ENCODE data around the gene FBXO3. TPM values are rescaled to one million over a fixed set of nuclear protein-coding genes. Genes with fewer than 3 reads are reported as not detected.

The FBXO3 gene
- total RNA-seq, 1 experiment from 2014 or later = 32.9 TPM

GRCh38 chr11:33772870-33773269 is 1.4 kb downstream of the FBXO3 start:
- TF ChIP-seq CTCF (conservative IDR thresholded peaks at IDR 0.05) = no peak
- TF ChIP-seq EZH2 (IDR thresholded peaks at IDR 0.05; ENCODE audit: low read depth) = no peak
- H3K9me2 ChIP-seq (ENCODE audit: insufficient read depth) = no peaks in the 10 kb centered on the region
- 0 out of 2 replicates have a peak, but pooled peaks cover 6% of the 10 kb centered on the region for H4K20me1 ChIP-seq (ENCODE audit: insufficient read depth)
- POLR2A ChIA-PET (ENCODE audit: unreplicated experiment) = interaction anchor here (0.6 kb wide), 1 partner anchor 476 kb away, joined by 3 read pairs; no protein-coding TSS in a partner anchor
- no peak overlapping the region for H2AFZ ChIP-seq
- H3F3A ChIP-seq (ENCODE audit: insufficient read depth, low read depth) = peaks cover 13% of the 10 kb centered on the region
- no peak for DNase-seq
- peak overlapping the region; percentile 96; the same call in 1 of the 2 replicates for H3K4me3 ChIP-seq
- intact Hi-C loops (cut with micrococcal nuclease; ENCODE audit: unreplicated experiment) = loop anchor here (5.0 kb wide), 1 partner anchor 36 kb away; the partner anchor contains the start of gene CD59
- peak overlapping the region; percentile 81 for H3K4me2 ChIP-seq
- peaks cover 39% of the 10 kb centered on the region for H3K79me2 ChIP-seq (ENCODE audit: low read depth)
- CTCF ChIA-PET = no interaction called here
- no peak overlapping the region for H3K27ac ChIP-seq
- no peaks in the 10 kb centered on the region for H3K9me3 ChIP-seq (ENCODE audit: insufficient read depth, low read depth)
- TSS peak; percentile 42 for BruUV-seq (replicated peaks)
- H3K27me3 ChIP-seq (ENCODE audit: insufficient read depth, low read depth) = no peaks in the 10 kb centered on the region
- H3K36me3 ChIP-seq (ENCODE audit: low read depth) = peaks cover 9% of the 10 kb centered on the region
- peaks cover 53% of the 10 kb centered on the region for H3K4me1 ChIP-seq (replicated peaks; ENCODE audit: insufficient read depth)

GRCh38 chr11:33772300-33772699 is 2.0 kb downstream of the FBXO3 start:
- DNase-seq = peak; percentile 26 to 76
- H3K9me2 ChIP-seq (ENCODE audit: insufficient read depth) = no peaks in the 10 kb centered on the region
- CTCF ChIA-PET = no interaction called here
- no peak overlapping the region for H3K4me3 ChIP-seq
- H3F3A ChIP-seq (ENCODE audit: insufficient read depth, low read depth) = peaks cover 13% of the 10 kb centered on the region
- peaks cover 39% of the 10 kb centered on the region for H3K79me2 ChIP-seq (ENCODE audit: low read depth)
- peaks cover 12% of the 10 kb centered on the region for H3K36me3 ChIP-seq (ENCODE audit: low read depth)
- H3K4me1 ChIP-seq (replicated peaks; ENCODE audit: insufficient read depth) = peaks cover 53% of the 10 kb centered on the region
- no peaks in the 10 kb centered on the region for H3K9me3 ChIP-seq (ENCODE audit: insufficient read depth, low read depth)
- intact Hi-C loops (cut with micrococcal nuclease; ENCODE audit: unreplicated experiment) = loop anchor here (5.0 kb wide), 1 partner anchor 35 kb away; the partner anchor contains the start of gene CD59
- H3K27ac ChIP-seq = peak overlapping the region; percentile 28; the same call in 1 of the 2 replicates
- peak overlapping the region; percentile 81 for H3K4me2 ChIP-seq
- POLR2A ChIA-PET (ENCODE audit: unreplicated experiment) = interaction anchor here (0.6 kb wide), 1 partner anchor 476 kb away, joined by 3 read pairs; no protein-coding TSS in a partner anchor
- no peaks in the 10 kb centered on the region for H3K27me3 ChIP-seq (ENCODE audit: insufficient read depth, low read depth)
- TF ChIP-seq EZH2 (IDR thresholded peaks at IDR 0.05; ENCODE audit: low read depth) (no peak), CTCF (conservative IDR thresholded peaks at IDR 0.05) (no peak)
- 0 out of 2 replicates have a peak, but pooled peaks cover 6% of the 10 kb centered on the region for H4K20me1 ChIP-seq (ENCODE audit: insufficient read depth)
- no TSS peak for BruUV-seq (replicated peaks)
- H2AFZ ChIP-seq = no peak overlapping the region

- H3K9me3 ChIP-seq (ENCODE audit: insufficient read depth, low read depth) = no peaks in the 10 kb centered on the region
- H4K20me1 ChIP-seq (ENCODE audit: insufficient read depth) = 0 out of 2 replicates have a peak, but pooled peaks cover 6% of the 10 kb centered on the region
- H3K27me3 ChIP-seq (ENCODE audit: insufficient read depth, low read depth) = no peaks in the 10 kb centered on the region
- H3K27ac ChIP-seq = peak overlapping the region; percentile 49
- peaks cover 20% of the 10 kb centered on the region for H3K36me3 ChIP-seq (ENCODE audit: low read depth)
- DNase-seq = no peak
- H3K4me3 ChIP-seq = no peak overlapping the region
- ChIA-PET CTCF (no interaction called here), POLR2A (ENCODE audit: unreplicated experiment) (no interaction called here)
- peaks cover 13% of the 10 kb centered on the region for H3F3A ChIP-seq (ENCODE audit: insufficient read depth, low read depth)
- H2AFZ ChIP-seq = no peak overlapping the region
- BruUV-seq (replicated peaks) = no TSS peak
- no peak for TF ChIP-seq EZH2 (IDR thresholded peaks at IDR 0.05; ENCODE audit: low read depth)
- TF ChIP-seq CTCF (conservative IDR thresholded peaks at IDR 0.05) = no peak
- intact Hi-C loops (cut with micrococcal nuclease; ENCODE audit: unreplicated experiment) = loop anchor here (5.0 kb wide), 1 partner anchor 33 kb away; the partner anchor contains the start of gene CD59
- peaks cover 39% of the 10 kb centered on the region for H3K79me2 ChIP-seq (ENCODE audit: low read depth)
- H3K4me1 ChIP-seq (replicated peaks; ENCODE audit: insufficient read depth) = peaks cover 51% of the 10 kb centered on the region
- H3K9me2 ChIP-seq (ENCODE audit: insufficient read depth) = no peaks in the 10 kb centered on the region
- H3K4me2 ChIP-seq = peak overlapping the region; percentile 14; the same call in 1 of the 2 replicates
Observed at GRCh38 chr11:33770236-33770635, 4.1 kb downstream of the FBXO3 start.
